HT1080 (cell line): ENCODE results near the gene SYNE2. TPM values are rescaled to one million over a fixed set of nuclear protein-coding genes. Genes with fewer than 3 reads are reported as not detected.
A peak's percentile ranks its signal among the peaks of the same experiment; 100 is the strongest.

Experiments
- DNase-seq: peaks from one replicate; pipeline ENCODE4 v3.0.0-alpha.2; 2015; ENCODE audit warnings: low read depth
- small RNA-seq: library from RNA; depleted of rRNA; stranded (forward); fragments of <200 nt; gene quantifications from one replicate; pipeline ENCODE3, GENCODE V24; 2014
- total RNA-seq: library from RNA; depleted of rRNA; stranded (reverse); fragments of >200 nt; shearing (Covaris generic); gene quantifications from 2 replicates; pipeline ENCODE4 v1.2.3, GENCODE V29; 2014; rRNA removed

SYNE2 gene
- total RNA-seq, 1 experiment from 2014 or later: 6.9 TPM

DNA sequence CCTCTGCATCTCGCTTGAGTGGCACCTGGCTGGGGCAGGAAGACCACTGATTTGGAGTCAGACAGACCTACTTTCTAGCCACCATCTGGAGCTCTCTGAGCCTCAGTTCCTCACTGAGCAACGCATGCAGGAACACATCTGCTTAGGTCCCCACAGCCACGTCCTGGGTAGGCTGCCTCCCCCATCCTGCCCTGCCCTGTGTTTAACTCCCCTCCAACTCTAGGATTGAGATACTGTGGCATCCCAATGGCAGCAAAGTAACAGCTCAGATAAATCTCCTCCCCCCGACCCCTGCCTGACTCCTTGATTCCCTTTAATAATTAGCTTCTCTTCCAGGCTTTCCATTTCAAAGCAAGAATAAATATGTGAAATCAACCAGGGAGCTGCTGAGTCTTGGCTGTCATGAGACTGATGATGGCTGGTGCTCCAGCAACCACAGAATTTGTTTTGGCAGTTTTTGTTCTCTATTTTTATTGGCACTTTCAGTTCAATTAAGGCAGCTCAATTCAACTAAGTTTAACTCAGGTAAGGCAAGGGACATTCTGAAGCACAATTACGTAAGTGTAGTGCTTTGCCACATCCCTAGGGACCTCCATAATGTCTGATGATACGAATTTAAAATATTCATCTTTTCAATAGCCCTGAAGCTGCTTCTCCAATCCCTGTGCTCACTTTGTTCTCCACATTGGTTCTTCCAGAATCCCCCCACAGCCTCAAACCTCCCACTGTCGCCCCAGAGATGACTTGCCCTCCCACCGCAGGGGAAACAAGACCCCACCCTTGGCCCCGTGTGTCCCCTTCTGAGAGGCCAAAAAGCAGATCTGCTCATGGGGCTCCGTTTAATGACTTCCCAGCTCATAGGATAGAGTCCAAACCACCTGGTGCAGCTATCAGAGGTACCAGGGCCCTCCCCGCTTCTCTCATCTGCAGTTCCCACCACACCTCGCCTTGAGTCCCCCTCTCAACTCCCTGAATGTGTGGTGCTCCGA, 383.1 kb downstream of the SYNE2 start:
- no peak for DNase-seq

DNA sequence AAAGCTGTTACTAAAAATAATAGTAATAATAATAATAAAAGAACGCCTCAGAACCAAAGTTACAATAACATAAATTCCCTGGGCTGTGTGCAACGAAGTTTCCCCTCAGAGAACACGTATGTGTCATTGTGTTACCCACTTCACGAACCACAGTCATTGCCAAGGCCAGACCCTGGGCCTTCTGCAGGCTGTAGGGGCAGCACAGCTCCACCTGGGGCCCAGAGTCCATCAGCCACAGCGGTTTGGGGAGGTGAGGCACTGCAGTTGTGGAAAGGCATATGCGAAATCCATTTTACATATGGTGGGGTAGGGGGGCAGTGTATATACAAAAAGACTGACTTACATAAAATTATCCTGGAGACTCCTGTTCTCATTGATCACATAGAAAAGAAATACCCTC, 385.2 kb downstream of the SYNE2 start:
- DNase-seq: no peak

DNA sequence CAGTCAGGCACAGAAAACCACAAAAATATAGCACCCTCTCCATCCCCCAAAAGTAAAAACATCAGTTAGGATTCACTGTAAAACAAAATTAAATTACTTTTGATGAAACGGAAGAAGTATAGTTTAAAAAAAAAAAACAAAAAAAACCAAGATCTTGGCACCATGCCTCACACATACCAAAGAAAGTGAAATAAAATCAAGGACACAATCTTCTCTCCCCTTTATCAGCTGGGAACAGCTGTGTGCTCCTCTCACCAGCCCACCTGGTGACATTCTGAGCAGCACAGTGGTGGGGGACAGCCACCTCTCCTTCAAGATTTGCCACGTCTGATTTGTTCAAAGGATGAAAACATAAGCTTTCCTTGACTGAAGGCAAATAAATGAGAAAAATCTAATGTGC, 385.8 kb downstream of the SYNE2 start:
- no peak for DNase-seq

DNA sequence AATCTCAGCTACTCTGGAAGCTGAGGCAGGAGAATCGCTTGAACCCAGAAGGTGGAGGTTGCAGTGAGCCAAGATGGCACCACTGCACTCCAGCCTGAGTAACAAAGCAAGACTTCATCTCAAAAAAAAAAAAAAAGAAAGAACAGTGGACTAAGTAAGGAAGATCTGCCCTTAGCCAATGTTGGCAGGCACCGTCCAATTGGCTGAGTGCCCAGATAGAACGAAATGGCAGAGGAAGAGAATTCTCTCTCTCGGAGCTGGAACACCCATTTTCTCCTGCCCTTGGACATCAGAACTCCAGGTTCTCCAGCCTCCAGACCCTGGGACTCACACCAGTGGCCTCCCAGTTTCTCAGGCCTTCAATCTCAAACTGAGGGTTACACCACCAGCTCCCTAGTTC, 391.5 kb downstream of the SYNE2 start:
- DNase-seq: no peak

GRCh38 chr14:64245491-64245890, 392.7 kb downstream of the SYNE2 start:
- DNase-seq: no peak

GRCh38 chr14:64246688-64247087, 393.9 kb downstream of the SYNE2 start:
- DNase-seq: no peak

DNA sequence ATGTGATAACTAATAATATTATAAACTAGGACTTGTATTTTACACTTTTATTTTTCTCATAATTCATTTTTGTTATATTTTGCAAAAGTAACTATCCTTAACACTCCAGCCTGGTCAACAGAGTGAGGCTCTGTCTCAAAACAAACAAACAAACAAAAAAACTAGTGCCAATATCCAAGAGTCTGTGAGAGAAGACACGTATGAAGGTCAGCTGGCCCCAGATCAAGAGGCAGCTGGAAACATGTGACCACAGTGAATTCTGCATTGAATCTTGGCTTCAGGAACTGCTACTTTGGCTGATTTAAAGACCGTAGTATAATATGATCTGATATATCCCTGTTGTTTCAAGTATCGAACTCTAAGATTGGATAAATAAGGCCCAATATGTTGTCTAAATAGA, 394.4 kb downstream of the SYNE2 start:
- no peak for DNase-seq

- no peak for DNase-seq
These were observed 395.9 kb downstream of the SYNE2 start for GRCh38 chr14:64248689-64249088.

DNA sequence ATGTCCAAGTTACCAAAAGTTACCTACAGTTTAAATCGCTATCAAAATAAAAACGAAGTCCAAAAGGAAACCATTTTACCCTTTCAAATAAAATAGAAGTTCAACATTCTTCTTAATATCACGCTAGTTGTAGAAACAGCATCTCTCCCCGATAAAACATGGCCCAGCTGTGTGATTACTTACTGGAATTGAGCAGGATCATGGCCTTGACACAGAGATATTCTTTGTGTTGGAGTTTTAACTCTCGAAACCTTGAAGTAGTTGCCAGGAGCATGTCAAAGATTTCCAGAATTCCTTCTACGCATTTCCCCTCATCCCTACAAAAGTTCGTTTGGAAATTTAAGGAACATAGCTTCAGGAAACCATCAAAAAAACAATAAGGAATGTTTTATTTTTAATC, 396.6 kb downstream of the SYNE2 start:
- no peak for DNase-seq

GRCh38 chr14:64253672-64254071, 400.9 kb downstream of the SYNE2 start:
- DNase-seq: peak; percentile 74

- DNase-seq: no peak
These were observed 403.0 kb downstream of the SYNE2 start for GRCh38 chr14:64255756-64256155.

DNA sequence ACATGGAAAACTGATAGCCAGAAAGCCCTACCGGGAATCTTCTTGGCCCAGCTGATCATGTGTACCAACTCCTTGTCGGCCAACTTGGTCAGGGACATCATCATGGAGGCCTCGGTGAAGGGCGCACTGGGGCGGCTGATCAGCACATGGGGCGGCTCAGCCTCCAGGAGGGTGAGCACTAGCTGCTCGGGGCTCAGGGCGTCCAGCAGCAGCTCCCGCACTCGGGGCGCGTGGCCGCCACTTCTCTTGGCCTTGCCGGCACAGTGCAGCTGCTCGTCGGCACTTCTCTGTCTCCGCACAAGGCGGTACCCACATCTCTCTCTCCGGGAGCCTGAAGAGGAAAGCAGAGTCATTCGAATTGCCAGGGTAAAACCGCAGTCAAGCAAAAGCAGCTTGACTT, 407.6 kb downstream of the SYNE2 start:
- no peak for DNase-seq

DNA sequence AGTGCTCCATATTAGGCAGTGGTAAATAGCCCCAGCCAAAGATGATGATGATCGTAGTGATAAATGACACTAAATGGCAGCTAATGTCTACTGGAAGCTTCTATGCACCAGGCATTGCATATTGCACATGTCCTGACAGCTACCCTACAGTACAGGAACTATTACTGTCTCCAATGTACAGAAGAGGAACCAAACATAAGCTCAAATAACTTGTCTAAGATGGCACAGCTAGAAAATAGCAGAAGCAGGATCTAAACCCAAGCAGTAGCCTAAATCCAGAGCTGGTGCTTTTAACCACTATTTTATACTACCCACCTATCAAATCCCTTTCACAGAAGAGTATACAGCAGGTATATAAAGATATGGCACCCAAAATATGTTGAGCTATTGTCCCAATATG, 412.4 kb downstream of the SYNE2 start:
- no peak for DNase-seq

GRCh38 chr14:64266239-64266638, 413.4 kb downstream of the SYNE2 start:
- DNase-seq: peak; percentile 72

- DNase-seq: no peak
These were observed 419.2 kb downstream of the SYNE2 start for GRCh38 chr14:64272019-64272418.

Small RNA genes lying within 50 kb of the gene (small RNA-seq; reads per million reads assigned to genes)
- gene MIR548H1 (not detected), gene RF00019 (not detected), gene RPS28P1 (not detected)

Other genes starting within 250 kb of the SYNE2 start
- 12.9 and 13.8 TPM in 2 replicates for gene WDR89, start 211.1 kb upstream of the SYNE2 start, total RNA-seq
- gene SGPP1, start 124.9 kb upstream of the SYNE2 start, total RNA-seq: 17.5 and 21.8 TPM in 2 replicates